Measurements from ENCODE around the gene SMAD4.

The SMAD4 gene

DNA sequence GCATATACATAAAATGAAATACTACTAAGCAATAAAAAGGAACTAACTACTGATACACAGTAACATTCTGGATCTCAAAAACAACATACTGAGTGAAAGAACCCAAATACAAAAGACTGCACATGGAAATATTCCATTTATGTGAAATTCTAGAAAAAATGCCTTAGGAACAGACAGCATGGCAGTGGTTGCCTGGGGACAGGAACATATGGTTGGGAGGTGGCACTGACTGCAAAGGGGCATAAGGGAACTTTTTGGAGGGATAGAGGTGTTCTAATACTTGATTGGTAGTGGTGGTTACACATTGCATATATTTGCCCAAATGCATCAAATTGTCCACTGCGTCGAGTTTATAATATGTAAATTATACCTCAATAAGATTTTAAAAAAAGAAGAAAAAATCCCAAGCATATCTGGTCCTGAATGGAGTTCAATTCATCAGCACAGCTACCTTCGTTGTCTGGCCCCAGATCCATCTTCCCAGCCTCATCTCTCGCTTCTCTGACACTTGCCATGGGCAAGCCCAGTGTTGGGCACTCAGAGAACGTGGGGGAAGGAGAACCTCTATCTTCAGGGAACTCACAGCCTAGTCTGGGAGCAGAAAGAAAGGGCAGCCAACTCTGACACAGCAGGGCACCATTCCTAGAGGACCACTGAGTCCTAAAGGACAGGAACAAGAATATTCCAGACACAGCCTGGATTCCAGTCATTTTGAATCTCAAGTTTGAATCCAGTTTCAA, 8.6 kb upstream of the SMAD4 start:
- DNase-seq (ENCODE audit: low spot score) = no peak

DNA sequence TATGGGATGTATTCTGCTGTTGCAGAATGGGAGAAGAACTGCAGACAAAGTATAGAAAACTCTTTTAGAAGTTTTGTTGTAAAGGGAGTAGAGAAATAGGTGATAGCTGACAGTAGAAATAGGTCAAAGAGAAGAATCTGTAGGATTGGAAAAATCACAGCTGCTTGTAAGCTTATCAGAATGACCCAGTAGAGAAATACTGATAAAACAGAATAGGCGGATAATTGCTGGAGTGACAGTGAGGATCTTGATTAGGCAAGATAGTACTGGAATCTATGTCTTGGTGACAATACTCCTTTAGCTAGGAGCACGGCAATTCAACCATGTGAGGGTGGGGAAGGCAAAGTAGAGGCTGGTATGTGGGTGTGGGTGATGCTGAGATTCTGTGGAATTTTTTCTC, 4.5 kb upstream of the SMAD4 start:
- DNase-seq (ENCODE audit: low spot score) = no peak

DNA sequence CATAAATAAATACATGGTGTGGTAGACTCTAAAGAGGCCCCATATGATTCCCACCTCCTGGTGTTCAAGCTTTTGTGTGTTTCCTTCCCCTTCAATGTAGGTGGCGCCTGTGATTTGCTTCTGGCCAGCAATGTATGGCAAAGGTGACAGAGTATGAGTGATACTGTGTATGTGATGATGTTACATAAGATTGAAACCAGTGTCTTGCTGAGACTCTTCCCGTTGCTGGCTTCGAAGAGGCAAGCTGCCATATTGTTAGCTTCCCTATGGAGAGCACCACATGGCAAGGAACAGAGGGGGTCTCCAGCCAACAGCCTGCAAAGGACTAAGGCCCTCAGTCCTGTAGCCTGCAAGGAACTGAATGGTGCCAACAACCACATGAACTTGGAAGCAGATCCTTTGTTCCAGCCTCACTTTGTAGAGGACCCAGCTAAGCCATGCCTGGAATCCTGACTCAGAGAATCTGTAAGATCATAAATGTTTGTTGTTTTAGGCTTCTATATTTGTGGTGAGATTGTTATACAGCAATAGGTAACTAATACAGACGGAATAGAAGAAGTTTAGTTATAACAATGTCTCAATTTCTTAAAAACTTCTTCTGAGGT, 1.7 kb upstream of the SMAD4 start:
- peak; percentile 37 for DNase-seq (ENCODE audit: low spot score)

DNA sequence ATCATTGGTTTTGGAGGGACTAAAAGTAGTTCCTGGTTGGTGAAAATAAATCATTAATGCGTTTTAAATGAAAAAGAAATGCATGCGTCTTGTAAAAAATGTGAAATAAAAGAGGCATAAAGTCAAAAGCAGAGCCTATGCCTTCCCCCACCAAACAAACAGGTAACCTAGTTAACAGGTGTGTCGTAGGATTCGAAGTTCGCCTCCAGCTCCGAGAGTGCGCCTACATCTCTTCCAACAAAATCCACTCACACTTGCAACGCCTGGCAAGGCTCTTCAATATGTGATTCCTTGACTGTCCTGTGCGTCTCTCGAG, 677 bp upstream of the SMAD4 start:
- DNase-seq (ENCODE audit: low spot score) = no peak

DNA sequence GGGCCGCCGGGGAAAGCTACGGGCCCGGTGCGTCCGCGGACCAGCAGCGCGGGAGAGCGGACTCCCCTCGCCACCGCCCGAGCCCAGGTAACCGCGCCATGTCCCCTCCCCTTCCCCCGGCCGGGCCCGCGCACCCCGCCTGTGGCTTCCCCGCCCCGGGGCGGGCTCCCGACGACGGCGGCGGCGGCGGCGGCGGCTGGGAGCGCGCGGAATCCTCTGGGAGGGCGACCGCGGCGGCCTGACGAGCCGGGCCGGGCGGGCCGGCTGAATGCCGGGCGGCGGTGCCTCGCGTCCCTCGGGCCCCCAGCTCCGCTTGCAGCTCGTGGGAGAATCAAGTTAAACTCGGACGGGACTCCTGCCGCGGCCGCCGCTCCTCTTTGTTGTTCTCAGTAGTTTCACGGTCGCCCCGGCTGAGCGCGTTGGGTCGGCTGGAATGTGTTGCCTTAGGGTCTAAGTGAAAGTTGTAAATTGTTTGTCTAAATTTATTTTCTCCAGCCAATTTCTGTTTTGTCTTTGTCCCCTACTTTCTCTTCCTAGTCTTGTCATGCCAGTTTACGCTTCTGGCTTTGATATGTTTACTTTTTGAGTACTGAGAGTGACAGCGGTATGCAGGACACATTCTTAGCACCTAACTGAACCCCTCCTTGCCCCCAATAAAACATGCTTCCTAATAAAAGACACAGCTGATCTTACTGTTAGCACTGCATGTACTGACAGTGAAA, 685 bp downstream of the SMAD4 start:
- DNase-seq (ENCODE audit: low spot score) = peak; percentile 39

DNA sequence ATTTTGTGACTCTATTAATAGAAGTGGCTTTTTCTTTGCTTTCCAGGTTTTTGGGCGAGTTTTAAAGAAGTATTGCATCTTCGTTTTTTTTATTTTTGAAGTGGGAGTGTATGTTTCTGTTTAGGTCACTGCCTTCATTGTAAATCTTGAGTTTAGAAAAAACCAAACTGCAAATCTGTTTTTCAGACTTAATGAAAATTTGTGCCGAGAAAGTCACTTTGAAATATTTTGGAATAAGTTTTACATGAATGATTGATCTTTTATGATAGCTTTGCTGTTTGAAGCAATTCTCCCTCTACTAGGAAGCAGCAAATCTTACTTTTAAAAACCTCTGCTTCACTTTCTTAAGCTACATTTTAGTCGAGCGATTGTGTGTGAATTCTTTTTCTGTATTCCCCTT, 2.2 kb downstream of the SMAD4 start:
- no peak for DNase-seq (ENCODE audit: low spot score)

DNA sequence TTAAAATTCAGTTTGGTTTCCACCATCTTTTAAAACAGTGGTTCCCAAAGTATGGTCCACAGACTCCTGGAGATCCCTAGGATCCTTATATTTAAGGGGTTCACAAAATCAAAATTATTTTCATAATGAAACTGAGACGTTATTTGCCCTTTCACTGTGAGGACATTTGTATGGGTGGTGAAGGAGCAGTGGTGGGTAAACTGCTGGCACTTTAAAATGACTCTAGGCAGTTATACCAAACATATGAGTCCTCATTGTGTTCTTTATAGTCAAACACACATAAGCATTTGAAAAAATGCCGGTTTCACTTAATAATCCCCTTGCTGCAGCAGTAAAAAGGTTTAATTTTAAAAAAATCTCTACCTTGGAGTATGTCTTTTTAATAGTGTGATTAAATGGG, 7.2 kb downstream of the SMAD4 start:
- no peak for DNase-seq (ENCODE audit: low spot score)

DNA sequence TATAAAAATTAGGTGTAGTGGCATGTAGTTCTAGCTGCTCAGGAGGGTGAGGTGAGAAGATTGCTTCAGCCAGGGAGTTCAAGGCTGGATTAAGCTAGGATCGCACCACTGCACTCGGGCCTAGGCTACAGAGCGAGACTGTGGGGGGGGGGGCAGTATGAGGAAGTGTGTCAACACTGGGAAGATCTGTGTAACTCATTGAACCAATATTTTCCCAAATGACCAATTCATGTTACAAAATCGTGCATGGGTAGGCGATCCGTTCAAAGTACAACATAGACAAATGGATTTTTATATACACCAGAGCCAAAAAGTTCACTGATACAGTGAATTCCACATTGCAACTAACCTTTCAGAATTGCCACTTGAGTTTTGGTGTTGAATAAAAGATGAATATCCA, 8.1 kb downstream of the SMAD4 start:
- no peak for DNase-seq (ENCODE audit: low spot score)

DNA sequence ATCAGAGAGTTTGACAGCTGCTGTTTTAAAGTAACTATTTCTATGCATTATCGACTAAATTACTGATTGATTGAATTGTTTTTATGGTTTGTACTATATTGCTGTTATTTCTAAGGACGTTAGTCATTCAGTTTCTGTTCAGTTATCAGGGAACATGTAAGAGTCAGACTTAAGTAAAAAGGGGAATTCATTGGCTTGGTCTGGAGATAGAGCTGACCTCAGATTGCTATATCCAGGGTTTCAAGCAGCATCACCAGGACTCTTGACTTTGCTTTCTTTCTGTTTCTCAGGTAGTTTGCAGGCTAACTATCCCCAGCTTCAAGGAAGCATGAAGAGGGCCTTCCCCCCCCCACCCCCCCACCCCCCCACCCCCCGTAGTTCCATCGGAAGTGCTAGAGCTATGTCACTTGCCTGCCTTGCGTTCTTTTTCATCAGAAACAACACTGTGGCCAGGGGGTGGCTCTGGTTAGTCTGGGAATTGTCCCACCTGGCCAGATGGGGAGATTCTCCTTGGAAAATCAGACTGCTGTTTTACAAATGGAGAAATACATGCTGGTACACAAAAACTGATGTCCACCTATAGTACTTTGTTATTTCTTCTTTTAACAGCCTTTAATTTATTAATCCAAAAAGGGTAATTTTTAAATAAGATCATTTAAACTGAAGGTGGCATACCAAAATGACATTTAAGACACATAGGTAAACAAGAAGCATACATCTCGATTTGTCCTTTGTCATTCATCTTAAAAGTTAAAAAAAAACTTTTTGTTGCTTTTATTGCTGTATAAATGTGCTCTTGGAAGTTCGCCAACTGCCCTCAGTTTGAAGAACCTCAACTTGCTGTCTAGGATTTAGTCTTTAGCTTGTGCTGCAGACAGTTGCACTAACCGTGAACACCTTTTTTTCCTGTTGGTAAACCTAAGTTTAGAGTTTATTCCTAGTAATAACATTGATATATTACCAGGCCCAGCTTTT, 9.4 kb downstream of the SMAD4 start:
- no peak for DNase-seq (ENCODE audit: low spot score)

DNA sequence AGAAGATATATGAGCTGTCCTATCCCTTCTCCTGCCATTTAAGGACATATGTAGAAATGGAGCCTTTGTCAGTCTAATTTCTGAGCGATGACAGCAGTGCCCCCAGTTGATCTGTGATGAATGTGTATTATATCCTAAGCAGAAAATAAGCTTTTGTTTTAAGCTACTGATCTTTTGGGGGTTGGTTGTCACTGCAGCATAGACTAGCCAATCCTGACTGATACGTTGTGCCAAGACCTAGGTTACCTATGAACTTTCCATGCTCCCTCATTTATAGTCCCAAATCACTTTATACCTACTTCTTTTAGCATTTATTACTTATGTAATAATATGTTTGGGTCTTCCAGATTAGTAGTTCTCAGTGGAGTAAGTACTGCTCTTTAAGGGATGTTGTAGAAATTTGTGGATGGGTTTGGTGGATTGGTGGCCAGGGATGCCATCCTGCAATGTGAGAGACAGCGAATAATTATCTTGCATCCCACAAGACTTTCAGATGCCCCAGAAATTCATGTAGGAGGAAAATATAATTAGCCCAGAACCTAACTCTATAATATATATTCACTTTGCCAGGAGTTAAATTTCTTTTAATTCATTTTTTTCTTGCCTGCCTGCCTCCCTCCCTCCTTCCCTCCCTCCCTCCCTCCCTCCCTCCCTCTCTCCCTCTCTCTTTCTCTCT, 11.8 kb downstream of the SMAD4 start:
- no peak for DNase-seq (ENCODE audit: low spot score)

DNA sequence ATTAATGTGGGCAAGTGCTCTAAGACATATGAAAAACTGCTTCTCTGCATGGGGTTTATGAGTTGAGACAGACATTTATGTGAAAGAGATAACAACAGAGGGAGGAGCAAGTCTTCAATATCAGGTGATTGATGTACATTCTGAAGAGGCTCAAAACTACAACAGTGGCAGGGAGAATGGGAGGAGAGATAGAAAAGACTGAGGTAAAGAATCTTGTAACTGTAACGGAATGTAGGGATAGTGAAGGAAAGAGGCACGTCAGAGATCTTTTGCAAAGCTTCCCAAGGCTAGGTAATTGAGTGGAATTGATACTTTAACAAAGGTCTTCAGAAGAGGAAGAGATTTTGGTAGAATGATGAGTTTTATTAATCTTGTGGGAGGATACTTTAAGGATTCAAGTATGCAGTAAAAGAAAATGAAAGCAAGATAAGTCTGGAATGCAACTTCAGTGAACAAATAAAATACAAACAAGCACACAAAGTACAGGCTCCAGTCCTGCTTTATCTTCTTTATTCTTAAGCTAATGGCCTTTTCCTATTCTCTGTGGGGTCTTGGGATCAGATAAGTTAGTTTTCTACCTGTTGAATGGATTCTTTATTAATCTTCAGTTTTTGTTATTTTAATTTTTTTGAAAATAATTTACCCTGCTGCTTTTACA, 15.0 kb downstream of the SMAD4 start:
- DNase-seq (ENCODE audit: low spot score) = no peak

DNA sequence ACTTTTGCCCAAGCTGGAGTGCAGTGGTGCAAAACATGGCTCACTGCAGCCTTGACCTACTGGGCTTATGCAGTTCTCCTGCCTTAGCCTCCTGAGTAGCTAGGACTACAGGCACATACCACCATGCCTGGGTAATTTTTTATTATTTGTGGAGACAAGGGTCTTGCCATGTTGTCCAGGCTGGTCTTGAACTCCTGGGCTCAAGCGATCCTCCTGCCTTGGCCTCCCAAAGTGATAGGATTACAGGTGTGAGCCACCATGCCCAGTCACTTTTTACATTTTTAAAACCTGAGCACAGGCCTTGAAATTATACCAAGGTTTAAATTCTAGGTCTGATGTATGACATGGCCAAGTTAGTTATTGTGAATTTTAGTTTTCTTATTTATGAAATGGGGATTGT, 18.2 kb downstream of the SMAD4 start:
- DNase-seq (ENCODE audit: low spot score) = no peak

DNA sequence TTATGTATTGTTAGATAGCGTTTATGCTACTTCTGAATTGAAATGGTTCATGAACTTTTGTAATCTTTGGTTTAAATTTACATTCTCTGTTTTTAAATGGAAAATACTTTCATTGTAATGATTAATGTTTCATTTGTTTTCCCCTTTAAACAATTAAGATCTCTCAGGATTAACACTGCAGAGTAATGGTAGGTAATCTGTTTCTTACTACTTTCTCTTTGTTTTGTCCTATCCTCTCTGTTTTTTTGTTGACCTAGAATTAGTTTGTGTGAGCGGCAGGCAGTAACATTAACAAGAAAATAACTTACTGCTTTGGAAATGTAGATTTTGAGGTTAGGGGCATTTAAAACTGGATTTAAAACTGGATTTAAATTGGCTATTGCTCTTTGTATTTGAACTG, 19.1 kb downstream of the SMAD4 start:
- no peak for DNase-seq (ENCODE audit: low spot score)

DNA sequence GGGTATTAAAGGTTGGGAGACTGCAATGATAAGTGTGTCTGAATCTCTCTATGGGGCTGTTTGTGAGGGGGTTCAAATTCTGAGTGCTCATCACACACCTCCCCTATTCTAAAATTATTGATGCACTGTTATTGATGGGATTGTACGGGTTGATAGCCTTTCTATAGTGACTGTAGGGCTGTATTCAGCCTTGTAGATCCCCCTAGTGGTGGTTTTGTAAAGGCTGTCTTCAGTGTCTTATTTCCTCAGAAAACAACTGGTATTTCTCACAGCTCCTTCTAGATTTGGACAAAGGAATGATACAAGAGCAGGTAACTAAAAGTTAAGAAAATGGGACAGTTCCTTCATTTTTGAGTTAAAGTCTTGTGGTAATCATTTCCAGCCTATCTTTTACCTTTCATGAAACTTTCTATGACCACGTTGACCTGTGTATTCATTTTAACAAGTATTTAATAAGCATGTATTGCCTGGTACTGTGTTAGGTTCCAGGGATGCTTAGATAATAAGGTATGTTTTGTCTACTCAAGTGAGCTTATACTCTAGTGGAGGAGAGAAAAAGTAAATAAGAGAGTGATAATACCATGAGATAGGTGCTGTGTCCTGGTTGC, 21.2 kb downstream of the SMAD4 start:
- DNase-seq (ENCODE audit: low spot score) = peak; percentile 43

DNA sequence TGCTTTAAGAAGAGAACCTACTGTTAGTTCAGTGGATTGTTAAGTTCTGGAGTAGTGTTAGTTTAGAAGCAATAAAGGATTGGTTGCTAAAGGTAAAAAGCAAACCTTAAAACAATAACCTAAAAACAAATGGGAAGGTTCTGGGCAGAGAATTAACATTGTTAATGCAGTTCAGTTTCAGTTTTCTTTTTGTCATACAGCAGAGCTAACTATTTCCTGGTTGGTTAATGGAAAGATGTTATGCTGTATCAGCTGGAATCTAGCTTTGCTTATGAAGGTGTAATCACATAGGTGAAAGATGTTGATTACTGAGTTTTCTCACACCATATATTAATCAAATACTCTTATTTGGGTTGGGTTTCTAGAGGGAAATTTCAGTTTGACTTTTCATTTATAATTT, 23.8 kb downstream of the SMAD4 start:
- no peak for DNase-seq (ENCODE audit: low spot score)

DNA sequence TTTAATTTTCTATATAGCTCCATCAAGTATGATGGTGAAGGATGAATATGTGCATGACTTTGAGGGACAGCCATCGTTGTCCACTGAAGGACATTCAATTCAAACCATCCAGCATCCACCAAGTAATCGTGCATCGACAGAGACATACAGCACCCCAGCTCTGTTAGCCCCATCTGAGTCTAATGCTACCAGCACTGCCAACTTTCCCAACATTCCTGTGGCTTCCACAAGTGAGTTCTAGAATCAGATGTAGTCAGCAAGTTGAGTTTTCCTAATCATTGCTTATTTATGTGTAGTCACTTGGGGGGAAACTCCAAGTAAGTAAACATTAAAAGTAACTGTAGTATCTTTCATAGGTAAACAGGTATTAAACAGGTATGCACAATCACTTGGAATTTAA, 24.8 kb downstream of the SMAD4 start:
- no peak for DNase-seq (ENCODE audit: low spot score)

DNA sequence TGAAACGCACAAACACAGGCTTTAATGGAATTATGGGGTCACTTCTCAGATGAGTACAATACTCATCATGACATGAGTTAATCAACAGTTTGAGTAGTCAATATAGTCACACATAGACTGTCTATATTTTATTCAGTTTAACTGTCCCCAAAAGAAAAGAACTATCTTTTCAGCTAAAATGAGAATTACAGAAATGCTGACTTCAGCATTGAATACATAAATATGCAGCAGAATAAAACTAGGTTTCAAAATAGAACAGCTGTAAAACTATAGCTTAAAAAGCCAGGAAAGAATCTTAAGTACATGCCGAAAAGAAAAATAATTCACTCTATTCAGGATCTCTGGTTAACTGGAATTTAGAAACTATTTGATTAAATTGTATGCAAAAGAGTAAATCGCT, 30.0 kb downstream of the SMAD4 start:
- DNase-seq (ENCODE audit: low spot score) = no peak

DNA sequence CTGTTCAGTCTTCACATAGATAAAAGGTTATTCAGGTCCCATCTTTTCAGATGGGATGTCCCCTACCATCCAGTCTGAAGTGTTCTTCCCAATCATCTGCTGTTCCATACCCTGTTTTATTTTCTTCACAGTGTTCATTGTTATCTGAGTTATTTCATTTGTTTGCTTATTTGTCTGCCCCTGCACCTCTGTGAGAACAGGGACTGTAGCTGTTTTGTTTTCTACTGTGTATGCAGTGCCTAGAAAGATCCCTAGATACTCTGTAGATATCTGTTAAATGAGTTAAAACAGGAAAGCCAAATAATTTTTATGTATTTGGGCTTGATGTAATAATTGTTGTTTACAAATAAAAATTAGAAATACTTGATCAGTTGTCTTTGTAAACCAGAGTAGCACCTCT, 34.2 kb downstream of the SMAD4 start:
- DNase-seq (ENCODE audit: low spot score) = no peak

DNA sequence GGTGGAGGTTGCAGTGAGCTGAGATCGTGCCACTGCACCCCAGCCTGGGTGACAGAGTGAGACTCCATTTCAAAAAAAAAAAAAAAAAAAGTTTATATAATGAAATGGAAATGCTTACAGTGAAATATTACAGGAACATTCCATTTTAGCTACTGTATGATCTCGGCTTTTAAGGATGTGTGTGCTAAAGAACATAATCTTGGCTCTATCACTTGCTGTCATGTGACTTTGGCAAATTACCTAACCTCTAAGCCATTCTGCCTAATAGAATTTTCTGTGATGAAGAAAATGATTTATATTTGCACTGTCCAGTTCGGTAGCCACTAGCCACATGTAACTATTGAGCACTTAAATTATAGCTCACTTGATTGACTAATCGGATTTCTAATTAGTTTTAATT, 36.3 kb downstream of the SMAD4 start:
- DNase-seq (ENCODE audit: low spot score) = no peak

DNA sequence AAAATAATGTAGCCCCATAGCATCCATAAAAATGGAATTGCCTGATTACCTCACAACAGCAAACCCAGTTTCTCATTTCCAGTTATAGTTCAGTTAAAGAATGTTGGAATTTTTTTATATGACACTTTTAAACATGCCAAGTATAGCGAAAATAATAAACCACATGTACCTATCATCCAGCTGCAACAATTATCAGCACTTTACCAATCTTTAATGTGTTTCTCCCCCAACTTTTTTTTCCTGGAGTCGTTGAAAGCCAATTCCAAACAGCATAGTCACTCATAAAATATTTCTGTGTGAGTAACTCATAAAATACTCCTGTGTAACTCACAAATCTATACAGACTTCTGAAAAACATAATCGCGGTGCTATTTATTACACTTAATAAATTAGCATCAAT, 38.1 kb downstream of the SMAD4 start:
- no peak for DNase-seq (ENCODE audit: low spot score)

DNA sequence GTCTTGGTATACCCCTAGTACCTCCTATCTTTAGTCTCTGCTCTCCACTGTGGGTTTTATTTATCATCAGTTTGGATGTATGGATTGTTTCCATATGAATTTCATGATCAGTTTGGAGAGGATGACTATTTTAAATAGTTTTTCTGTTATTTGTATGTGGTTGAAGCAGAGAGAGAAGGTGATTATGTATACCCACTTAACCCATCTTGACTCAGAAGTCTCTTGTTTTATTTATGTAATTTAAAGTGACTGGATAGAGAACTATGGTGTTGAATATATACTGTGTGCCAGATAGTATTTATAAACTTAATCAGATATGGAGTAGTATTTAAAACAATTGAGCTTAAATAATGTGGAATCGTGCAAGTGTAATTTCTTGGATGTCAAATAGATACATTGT, 39.9 kb downstream of the SMAD4 start:
- no peak for DNase-seq (ENCODE audit: low spot score)
